ENCODE data around the gene LANCL1. TPM values are rescaled to one million over a fixed set of nuclear protein-coding genes. Genes with fewer than 3 reads are reported as not detected.

The LANCL1 gene
- total RNA-seq, 1 experiment from 2014 or later = 61.5 TPM

DNA sequence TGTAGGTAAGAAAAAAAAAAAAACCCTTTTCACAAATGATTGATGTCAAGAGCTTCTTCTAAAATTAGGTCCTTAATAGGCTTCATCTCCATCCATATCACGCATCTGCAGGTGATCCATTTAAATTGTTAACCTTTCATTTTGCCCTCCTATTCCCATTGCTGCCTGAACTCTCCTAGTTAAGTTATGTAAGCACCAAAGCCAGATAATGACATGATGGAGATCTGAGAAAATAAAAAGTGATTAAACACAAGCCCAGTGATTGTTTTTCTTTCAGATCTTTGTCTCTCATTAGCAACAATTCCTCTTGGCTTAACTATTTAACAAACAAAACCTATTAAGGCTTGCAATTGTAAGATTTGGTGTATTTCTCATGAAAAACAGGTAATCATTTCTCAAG is 20.0 kb downstream of the LANCL1 start:
- H3K79me2 ChIP-seq (ENCODE audit: insufficient read depth, low read length) = no peaks in the 10 kb centered on the region
- no peaks in the 10 kb centered on the region for H3K27me3 ChIP-seq (ENCODE audit: insufficient read depth, low read length)
- no peak for ATAC-seq
- RAD21 ChIA-PET (ENCODE audit: low non-redundant PET in 1 of 2, low total read pairs in 2 of 2, uncharacterized antibody in 2 of 2, unreplicated experiment in 2 of 2) = no interaction called here
- peaks cover under 1 to 2% of the 10 kb centered on the region in 2 experiments; a peak in 1 of 4 replicates for H3K36me3 ChIP-seq (ENCODE audit: control insufficient read depth in 1 of 2, insufficient read depth in 2 of 2, low read length in 2 of 2)
- BruUV-seq (replicated peaks) = no TSS peak
- no peaks in the 10 kb centered on the region for H3K9me3 ChIP-seq (ENCODE audit: control insufficient read depth in 1 of 2, insufficient read depth in 1 of 2, low read depth in 1 of 2, low read length in 2 of 2)
- no peaks in the 10 kb centered on the region for H3K9me2 ChIP-seq (ENCODE audit: insufficient read depth)
- POLR2A ChIA-PET = no interaction called here
- no peak overlapping the region for H3K27ac ChIP-seq (ENCODE audit: low read depth, low read length)
- no peak overlapping the region for H3K9ac ChIP-seq (ENCODE audit: low read length)
- no peaks in the 10 kb centered on the region for H4K20me1 ChIP-seq (ENCODE audit: insufficient read depth)
- CTCF ChIA-PET = no interaction called here
- no peak for DNase-seq (ENCODE audit: low read depth, low spot score)
- no peaks in the 10 kb centered on the region for H3K4me1 ChIP-seq (ENCODE audit: control insufficient read depth in 1 of 2, insufficient read depth in 2 of 2, low read length in 2 of 2)
- no peak overlapping the region for H3K4me3 ChIP-seq (replicated peaks in 1 of 2; ENCODE audit: low read depth in 1 of 2, low read length in 2 of 2)
- intact Hi-C loops (cut with micrococcal nuclease) = no loop called here
- TF ChIP-seq FOSL1 (IDR thresholded peaks at IDR 0.05; ENCODE audit: low read depth) (no peak), SP1 (IDR thresholded peaks at IDR 0.05; ENCODE audit: low read depth) (no peak), TCF7L2 (IDR thresholded peaks at IDR 0.05; ENCODE audit: borderline replicate concordance, extremely low read depth, insufficient read depth, insufficient read length) (no peak)
- H2AFZ ChIP-seq (ENCODE audit: low read depth, low read length, poor library complexity, severe bottlenecking) = no peak overlapping the region
- H3K4me2 ChIP-seq (ENCODE audit: low read length) = no peak overlapping the region

DNA sequence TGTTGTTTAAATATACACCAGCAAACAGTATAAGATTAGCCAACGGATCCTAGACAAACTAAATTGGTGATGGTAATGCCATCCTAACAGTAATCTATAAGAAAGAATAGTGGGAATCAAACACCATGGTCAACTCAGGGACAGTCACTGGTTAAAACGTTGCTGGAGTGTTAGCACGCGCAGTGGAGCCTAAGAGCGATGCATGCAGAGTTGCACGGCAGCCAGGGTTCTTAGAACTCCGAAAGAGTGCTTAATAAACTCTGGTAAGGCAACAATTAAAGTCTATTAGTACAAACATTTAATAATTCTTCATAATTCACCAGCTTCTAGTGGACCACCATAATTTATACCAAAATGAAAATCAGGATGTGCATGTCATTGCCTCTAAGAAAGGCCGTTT is 22.2 kb downstream of the LANCL1 start:
- Histone ChIP-seq H3K4me3 (replicated peaks in 1 of 2; ENCODE audit: low read depth in 1 of 2, low read length in 2 of 2) (no peak overlapping the region), H3K4me1 (ENCODE audit: control insufficient read depth in 1 of 2, insufficient read depth in 2 of 2, low read length in 2 of 2) (no peaks in the 10 kb centered on the region), H3K4me2 (ENCODE audit: low read length) (no peak overlapping the region), H3K27ac (ENCODE audit: low read depth, low read length) (no peak overlapping the region), H3K9me3 (ENCODE audit: control insufficient read depth in 1 of 2, insufficient read depth in 1 of 2, low read depth in 1 of 2, low read length in 2 of 2) (no peaks in the 10 kb centered on the region), H3K36me3 (ENCODE audit: control insufficient read depth in 1 of 2, insufficient read depth in 2 of 2, low read length in 2 of 2) (peaks cover 2 to 3% of the 10 kb centered on the region in 2 experiments; a peak in 1 of 4 replicates), H4K20me1 (ENCODE audit: insufficient read depth) (no peaks in the 10 kb centered on the region), H3K9me2 (ENCODE audit: insufficient read depth) (no peaks in the 10 kb centered on the region), H3K79me2 (ENCODE audit: insufficient read depth, low read length) (no peaks in the 10 kb centered on the region; the same call in 1 of the 2 replicates), H3K27me3 (ENCODE audit: insufficient read depth, low read length) (no peaks in the 10 kb centered on the region), H3K9ac (ENCODE audit: low read length) (no peak overlapping the region), H2AFZ (ENCODE audit: low read depth, low read length, poor library complexity, severe bottlenecking) (no peak overlapping the region)
- DNase-seq (ENCODE audit: low read depth, low spot score) (no peak), ATAC-seq (no peak)
- POLR2A ChIA-PET = no interaction called here
- CTCF ChIA-PET = no interaction called here
- no TSS peak for BruUV-seq (replicated peaks)
- intact Hi-C loops (cut with micrococcal nuclease) = no loop called here
- RAD21 ChIA-PET (ENCODE audit: low non-redundant PET in 1 of 2, low total read pairs in 2 of 2, uncharacterized antibody in 2 of 2, unreplicated experiment in 2 of 2) = no interaction called here
- no peak for TF ChIP-seq ZFX (IDR thresholded peaks at IDR 0.05)
- no peak for TF ChIP-seq ELF1 (IDR thresholded peaks at IDR 0.05; ENCODE audit: borderline replicate concordance, low read depth)
